GM18909 (cell line): ENCODE measurements around the gene HBEGF.

ENCODE experiments used
- ATAC-seq: cut with Tn5 transposase; IDR thresholded peaks from one replicate; pipeline ENCODE4 v1.9.1; 2021; ENCODE audit warnings: mild to moderate bottlenecking; ENCODE audit not compliant: unreplicated experiment, poor library complexity

HBEGF gene

DNA sequence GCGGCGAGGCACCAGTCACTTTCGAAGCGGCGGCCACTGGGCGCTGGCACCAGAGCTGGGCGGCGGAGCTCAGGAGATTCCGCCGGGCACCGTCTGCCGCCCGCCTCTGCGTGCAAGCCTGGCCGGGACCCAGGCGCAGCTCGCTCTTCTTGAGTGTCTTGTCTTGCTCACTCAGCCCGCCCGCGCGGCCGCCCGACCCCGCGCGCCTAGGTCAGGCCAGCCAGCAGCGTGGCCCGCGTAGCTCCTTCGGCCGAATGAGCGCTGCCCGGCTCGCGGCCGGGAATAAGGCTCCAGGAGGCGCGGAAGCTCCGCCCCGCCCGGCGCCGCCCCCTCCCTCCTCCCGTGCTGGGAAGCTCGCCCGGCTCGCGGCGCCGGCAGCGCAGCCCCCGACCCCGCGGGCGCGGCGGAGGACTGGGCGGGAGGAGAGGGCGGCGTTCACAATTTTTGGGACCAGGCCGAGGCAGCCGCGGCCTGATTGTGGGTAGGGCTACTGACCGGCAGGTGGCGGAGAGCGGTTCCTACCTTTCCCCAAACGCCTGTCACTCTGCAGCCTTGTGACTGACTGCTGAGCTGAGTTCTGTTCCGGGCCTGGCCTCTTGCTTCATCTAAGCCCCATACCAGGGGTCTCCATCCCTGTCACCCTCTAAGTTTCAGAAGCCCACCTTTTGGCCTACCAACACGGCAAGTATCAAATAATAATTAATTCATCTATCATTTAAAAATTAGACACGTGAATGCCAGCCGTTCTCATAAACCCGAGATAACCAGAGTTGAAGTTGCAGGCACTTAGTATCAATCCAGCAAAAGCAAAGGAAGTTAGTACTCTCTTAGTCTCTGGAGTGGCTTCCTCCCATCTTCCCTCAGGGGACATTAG lies at the start of gene HBEGF:
Gene HBEGF, minus strand, starts transcription at position 256 of the 874 bp plus-strand sequence. CDS start 275 bp downstream, outside the sequence.
- peak; percentile 76 for ATAC-seq

DNA sequence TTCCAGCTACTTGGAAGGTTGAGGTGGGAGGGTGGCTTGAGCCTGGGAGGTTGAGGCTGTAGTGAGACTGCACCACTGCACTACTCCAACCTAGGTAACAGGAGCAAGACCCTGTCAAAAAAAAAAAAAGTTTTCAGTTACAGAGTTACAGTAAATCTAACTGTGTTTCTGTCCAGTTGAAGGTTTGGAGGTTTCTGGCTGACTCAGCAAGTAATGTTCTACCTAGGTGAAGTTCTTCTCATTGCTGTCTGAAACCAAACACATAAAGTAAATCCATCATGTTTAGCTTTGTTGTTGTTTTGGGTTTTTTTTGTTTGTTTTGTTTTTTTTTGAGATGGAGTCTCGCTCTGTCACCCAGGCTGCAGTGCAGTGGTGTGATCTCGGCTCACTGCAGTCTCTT lies 47.3 kb upstream of the HBEGF start:
- ATAC-seq, result no peak

GRCh38 chr5:140391732-140392131 lies 45.3 kb upstream of the HBEGF start:
- ATAC-seq, result no peak

DNA sequence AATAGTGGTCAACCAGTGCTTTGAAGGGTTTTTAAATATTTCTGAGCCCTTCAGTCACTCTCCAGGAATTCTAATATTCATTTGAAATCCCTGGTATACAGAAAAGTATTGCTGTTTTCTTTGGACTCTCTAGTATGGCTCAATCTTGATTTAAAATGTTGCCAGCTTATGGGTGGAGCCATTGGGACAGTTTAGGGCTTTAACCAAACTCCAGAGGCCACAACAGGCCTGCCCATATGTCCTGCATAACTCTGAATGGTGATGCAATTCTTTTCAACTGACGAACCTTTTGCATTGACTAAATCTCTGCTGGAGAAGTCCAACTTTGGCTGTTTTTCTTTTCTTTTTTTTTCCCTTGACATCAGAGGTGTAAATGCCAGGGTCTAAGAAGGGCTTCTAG lies 44.9 kb upstream of the HBEGF start:
- no peak for ATAC-seq

- ATAC-seq, result no peak
Measured at GRCh38 chr5:140388052-140388451, 41.6 kb upstream of the HBEGF start.

DNA sequence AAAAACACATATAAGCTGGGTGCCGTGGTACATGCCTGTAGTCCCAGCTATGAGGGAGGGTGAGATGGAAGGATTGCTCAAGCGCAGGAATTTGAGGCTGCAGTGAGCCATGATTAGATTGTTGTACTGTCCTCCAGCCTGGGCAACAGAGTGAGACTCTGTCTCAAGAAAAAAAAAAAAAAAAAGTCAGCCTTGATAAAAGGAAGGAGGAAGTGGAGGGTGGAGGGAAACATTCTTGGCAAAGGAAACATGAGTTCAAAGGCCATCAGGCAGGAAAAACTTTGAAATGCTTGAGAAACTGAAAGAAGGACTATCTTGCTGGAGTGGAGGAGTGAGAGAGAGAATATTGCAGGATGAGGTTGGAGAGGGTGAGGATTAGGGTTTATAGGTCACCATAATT lies 36.9 kb upstream of the HBEGF start:
- ATAC-seq, result no peak

GRCh38 chr5:140382866-140383265 lies 36.5 kb upstream of the HBEGF start:
- no peak for ATAC-seq

DNA sequence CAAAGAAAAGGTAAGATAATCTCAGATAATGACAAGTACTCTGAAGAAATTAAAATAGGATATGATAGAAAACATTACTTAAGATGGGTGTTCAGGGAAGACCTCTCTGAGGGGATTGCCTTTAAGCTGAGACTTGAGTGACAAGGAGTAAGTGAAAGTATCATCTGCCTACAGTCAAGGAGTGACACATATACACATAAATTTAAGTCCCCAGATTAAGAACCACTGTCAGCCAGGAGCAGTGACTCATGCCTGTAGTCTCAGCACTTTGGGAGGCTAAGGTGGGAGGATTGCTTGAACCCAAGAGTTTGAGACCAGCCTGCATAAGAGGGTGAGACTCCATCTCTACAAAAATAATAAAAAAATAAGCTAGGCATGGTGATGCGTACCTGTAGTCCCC lies 35.6 kb upstream of the HBEGF start:
- ATAC-seq, result no peak

DNA sequence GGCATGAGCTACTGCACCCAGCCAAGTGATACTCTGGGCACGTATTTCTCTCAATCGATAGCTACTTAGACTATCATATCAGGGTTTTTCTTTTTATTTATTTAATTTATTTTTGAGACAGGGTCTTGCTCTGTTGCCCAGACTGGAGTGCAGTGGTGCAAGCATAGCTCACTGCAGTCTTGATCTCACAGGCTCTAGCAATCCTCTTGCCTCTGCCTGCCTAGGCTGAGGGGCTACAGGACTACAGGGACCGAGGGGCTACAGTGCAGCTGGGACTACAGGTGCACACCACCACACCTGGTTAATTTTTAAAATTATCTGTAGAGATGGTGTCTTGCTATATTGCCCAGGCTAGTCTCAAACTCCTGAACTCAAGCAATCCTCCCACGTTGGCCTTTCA lies 34.9 kb upstream of the HBEGF start:
- ATAC-seq, result no peak

GRCh38 chr5:140372971-140373487 lies 26.6 kb upstream of the HBEGF start:
- ATAC-seq, result peak; percentile 72

DNA sequence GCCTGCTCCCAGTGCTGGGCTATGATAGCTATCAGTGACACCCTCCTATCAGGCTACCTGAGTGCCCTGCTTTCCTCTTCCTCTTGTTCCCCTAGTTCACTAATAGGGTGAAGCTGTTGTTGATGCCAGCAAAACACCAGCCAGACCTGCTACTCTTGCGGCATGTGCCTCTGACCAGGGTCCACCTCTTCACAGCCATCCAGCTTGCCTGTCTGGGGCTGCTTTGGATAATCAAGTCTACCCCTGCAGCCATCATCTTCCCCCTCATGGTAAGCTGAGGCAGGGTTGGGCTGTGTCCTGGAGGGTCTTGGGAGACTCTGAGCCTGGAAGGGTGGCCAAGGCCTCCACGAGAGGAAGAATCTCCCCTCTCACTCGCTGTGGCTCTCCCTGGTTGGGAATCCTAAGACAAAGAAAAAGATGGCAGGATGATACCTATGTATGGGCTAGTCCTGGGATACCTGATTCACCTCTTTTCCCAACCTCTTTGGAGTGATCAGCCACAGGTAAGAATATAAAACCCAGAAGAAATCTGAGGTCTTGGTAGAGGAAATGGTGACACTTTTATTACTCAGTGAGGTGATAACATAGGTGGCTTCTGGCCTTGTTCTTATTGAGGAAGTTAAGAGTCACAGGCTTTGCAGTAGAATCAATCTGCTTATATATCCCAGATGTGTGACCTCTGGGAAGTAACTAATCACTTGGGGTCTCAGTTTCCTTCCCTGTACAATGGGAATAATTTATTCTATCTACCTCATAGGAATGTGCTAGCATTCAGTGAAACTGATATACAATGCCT lies 25.2 kb upstream of the HBEGF start:
- no peak for ATAC-seq

DNA sequence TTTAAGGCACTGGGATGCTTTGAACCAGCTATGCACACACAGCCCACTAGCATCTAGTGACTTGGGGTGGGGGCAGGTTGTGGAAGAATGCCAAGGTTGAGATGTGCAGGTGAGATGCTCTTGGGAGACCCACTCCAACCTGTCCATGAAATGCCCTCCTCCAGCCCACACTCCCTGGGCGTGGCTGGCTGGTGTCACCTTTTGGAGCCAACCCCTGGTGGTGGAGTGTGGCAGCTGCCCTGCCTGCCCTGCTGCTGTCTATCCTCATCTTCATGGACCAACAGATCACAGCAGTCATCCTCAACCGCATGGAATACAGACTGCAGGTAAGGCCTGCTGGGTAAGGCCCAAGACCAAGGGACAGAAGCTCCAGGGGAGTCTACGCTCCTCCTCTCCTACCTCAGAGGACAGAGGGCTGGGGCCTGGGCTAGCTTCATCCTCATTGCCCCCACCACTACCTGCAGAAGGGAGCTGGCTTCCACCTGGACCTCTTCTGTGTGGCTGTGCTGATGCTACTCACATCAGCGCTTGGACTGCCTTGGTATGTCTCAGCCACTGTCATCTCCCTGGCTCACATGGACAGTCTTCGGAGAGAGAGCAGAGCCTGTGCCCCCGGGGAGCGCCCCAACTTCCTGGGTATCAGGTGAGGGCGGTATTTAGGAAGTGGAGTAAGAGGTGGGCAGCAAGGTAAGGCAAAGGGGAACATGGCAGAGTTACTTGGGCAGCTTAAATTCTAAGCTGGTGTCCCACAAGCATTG lies 21.0 kb upstream of the HBEGF start:
- ATAC-seq, result no peak

DNA sequence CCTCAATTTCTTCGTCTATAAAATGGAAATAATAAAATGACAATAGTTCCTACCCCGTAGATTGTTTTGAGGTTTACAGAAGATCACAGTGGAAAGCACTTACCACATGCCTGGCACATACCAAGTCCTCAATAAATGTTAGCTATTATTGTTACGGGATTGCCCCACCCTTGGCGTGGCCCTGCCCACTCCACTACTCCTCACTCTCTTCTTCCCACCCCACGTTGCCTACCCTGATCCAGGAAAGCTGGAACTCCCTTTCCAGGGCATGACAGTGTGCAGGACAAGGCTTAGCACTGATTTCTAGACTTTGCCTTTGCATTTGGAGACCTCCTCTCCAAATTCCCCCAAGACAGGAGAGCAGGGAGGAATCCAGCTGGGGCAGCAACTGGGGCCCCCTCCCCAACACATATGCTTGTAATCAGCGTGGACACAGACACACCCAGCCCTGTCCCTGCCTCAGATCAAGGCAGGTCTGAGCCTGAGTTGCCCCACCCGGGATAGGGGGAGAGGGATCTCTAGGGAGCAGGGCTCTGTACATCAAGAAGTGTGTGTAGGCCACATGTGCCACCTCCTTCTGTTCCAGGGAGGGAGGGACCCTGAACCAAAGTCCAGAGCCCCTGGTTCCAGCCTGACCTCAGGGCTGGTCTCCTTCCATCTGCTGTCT lies 20.3 kb upstream of the HBEGF start:
- no peak for ATAC-seq

DNA sequence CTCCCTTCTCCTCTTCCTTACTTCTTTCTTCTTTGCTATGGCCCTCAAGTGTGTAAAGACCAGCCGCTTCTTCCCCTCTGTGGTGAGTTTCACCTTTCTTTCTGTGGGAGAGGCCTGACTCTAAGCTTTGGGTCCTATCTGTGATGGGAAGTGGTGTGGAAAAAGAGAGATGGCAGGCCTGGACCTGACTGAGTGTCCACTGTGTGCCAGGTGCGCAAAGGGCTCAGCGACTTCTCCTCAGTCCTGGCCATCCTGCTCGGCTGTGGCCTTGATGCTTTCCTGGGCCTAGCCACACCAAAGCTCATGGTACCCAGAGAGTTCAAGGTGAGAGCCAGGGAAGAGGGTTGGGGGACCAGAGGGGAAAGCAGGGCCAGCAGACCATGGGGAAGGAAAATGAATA lies 19.5 kb upstream of the HBEGF start:
- ATAC-seq, result no peak

DNA sequence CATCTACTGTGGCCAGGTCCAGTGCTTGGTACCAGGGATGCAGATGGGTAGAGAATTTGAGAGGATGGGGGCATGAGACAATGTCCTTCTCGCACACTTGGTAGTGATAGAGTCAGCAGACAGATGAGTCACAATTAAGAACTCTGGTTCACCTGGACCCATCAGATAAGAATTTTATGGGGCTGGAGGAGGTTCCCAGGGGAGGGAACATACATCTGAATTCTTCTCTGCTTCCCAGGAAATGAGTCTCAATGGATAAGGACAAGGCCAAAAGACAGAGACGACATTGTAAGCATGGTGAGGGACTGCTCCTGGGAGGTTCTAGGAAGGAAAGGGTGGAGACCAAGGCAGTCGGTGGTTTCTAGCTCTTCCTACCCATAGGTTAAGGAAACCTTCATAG lies 18.9 kb upstream of the HBEGF start:
- no peak for ATAC-seq

DNA sequence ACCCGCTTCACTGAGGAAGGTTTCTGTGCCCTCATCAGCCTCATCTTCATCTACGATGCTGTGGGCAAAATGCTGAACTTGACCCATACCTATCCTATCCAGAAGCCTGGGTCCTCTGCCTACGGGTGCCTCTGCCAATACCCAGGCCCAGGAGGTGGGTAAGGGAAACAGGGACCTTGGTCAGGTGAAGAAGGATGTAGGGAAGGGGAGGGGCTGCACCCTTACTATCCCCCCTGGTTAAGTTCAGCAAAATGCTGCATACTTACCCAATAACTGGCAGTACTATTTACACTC lies 18.0 kb upstream of the HBEGF start:
- no peak for ATAC-seq

DNA sequence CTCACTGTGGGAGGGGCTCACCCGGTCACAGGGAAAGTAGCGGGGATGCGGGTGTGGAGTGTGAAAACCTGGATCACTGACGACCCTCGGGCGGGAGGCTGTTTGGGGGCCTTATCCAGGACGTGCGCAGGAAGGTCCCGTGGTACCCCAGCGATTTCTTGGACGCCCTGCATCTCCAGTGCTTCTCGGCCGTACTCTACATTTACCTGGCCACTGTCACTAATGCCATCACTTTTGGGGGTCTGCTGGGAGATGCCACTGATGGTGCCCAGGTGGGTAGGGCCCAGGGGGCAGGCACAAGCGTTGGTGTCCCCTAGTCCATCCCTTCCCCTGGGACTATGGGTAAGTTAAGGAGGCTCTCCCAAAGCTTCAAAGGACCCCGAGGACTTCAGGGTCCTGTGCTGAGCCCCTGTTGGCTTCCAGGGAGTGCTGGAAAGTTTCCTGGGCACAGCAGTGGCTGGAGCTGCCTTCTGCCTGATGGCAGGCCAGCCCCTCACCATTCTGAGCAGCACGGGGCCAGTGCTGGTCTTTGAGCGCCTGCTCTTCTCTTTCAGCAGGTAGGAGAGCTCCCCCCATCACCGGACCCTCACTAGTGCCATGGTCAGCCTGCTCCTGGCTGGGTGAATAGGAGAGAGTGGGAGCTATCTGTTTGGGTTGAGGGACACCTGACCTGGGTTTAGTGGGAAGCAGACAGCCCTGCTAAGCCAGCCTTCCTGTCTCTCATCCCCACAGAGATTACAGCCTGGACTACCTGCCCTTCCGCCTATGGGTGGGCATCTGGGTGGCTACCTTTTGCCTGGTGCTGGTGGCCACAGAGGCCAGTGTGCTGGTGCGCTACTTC lies 17.4 kb upstream of the HBEGF start:
- no peak for ATAC-seq

DNA sequence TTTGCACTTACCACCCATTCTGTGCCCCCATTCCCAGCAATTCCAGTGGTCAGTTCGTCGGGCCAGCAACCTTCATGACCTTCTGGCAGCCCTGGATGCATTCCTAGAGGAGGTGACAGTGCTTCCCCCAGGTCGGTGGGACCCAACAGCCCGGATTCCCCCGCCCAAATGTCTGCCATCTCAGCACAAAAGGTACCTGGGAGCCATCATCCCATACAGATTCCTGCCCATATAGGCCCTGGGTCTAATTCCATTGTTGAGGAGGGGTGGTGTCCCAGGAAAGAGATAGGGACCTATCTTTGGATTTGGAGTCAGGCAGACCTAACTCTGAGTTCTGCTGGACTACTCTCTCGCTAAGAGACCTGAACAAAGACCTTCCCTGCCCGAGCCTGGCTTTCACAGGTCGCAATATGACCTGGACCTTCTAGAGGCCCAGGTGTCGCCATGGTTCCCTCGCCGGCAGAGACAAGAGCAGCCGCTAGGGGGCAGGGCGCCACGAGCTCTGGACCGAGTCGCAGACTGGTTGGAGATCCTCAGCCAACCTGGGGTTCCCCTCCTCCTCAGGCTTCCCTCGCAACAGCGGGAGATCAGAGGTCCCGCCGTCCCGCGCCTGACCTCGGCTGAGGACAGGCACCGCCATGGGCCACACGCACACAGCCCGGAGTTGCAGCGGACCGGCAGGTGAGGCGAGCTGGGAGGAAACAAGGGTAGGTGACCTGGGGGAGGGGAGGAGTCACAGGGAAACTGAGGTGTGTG lies 16.6 kb upstream of the HBEGF start:
- ATAC-seq, result peak; percentile 89

DNA sequence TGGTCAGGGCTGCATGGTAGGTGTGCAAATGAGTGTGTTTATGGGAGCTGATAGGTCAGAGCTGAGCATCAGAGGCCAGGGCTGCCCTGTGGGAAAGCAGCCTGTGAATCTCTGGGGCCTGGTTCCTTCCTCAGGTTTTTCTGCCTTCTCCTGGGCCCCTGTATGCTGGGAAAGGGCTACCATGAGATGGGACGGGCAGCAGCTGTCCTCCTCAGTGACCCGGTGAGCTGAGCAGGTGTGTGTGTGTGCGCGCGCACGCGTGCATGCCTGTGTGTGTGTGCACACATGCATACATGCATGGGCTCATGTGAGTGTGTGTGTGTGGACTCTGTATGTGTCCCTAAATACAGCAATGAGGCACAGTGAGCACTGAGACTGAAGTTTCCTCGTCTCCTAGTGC lies 15.9 kb upstream of the HBEGF start:
- no peak for ATAC-seq
